Epithelial cell of esophagus (primary cell): ENCODE measurements around the gene LAGE3.

Experiments used
- DNase-seq: peaks from one replicate; pipeline ENCODE4 v3.0.0; 2010; ENCODE audit warnings: low read depth
- H3K4me3 ChIP-seq: 2 replicates; pipeline ENCODE4 v1.5.1; 2011; ENCODE audit warnings: mild to moderate bottlenecking, low read length, control low read depth
- TF ChIP-seq, protein P1 (sequence below): IDR thresholded peaks from 2 replicates; pipeline ENCODE4 v1.5.1; 2011; ENCODE audit warnings: low read depth, mild to moderate bottlenecking, low read length, control low read depth, inconsistent platforms; ENCODE audit not compliant: insufficient read depth; ENCODE audit errors: missing control alignments

LAGE3 gene

GRCh38 chrX:154478728-154479622, at the start of gene LAGE3:
TSS of gene LAGE3 (minus strand) at chrX:154479281. CDS start at chrX:154478915, 366 bp downstream.
- peak; percentile 88 for DNase-seq
- TF ChIP-seq, protein P1, sequence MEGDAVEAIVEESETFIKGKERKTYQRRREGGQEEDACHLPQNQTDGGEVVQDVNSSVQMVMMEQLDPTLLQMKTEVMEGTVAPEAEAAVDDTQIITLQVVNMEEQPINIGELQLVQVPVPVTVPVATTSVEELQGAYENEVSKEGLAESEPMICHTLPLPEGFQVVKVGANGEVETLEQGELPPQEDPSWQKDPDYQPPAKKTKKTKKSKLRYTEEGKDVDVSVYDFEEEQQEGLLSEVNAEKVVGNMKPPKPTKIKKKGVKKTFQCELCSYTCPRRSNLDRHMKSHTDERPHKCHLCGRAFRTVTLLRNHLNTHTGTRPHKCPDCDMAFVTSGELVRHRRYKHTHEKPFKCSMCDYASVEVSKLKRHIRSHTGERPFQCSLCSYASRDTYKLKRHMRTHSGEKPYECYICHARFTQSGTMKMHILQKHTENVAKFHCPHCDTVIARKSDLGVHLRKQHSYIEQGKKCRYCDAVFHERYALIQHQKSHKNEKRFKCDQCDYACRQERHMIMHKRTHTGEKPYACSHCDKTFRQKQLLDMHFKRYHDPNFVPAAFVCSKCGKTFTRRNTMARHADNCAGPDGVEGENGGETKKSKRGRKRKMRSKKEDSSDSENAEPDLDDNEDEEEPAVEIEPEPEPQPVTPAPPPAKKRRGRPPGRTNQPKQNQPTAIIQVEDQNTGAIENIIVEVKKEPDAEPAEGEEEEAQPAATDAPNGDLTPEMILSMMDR: no peak
- peak within 1 kb of the TSS; percentile 45 for H3K4me3 ChIP-seq

GRCh38 chrX:154526901-154527675, 48.0 kb upstream of the LAGE3 start:
- peak; percentile 77 for DNase-seq
- TF ChIP-seq, protein P1: peak; percentile 56
- peak overlapping the region; percentile 23 for H3K4me3 ChIP-seq

GRCh38 chrX:154525606-154526490, 46.8 kb upstream of the LAGE3 start:
- TF ChIP-seq, protein P1: no peak
- no peak overlapping the region for H3K4me3 ChIP-seq
- DNase-seq: peak; percentile 62

DNA sequence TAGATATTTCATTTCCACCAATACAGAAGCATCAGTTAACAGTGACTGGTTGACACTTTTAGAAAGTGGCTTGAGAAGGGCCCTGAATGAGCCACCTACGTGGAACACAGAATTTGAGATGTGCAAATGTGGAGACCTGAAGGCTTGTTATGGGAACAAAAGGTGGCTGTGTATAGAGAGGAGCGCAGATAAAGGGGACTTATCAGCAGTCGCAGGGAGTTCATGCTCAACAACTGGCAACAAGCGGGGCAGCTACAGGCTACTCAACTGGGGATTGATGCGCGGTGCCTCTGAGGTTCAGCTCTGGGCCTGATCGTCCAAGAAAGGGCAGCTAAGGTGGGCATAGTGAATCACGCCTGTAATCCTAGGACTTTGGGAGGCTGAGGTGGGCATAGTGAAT, 40.3 kb upstream of the LAGE3 start:
- no peak for DNase-seq
- TF ChIP-seq, protein P1: no peak
- H3K4me3 ChIP-seq: no peak overlapping the region

DNA sequence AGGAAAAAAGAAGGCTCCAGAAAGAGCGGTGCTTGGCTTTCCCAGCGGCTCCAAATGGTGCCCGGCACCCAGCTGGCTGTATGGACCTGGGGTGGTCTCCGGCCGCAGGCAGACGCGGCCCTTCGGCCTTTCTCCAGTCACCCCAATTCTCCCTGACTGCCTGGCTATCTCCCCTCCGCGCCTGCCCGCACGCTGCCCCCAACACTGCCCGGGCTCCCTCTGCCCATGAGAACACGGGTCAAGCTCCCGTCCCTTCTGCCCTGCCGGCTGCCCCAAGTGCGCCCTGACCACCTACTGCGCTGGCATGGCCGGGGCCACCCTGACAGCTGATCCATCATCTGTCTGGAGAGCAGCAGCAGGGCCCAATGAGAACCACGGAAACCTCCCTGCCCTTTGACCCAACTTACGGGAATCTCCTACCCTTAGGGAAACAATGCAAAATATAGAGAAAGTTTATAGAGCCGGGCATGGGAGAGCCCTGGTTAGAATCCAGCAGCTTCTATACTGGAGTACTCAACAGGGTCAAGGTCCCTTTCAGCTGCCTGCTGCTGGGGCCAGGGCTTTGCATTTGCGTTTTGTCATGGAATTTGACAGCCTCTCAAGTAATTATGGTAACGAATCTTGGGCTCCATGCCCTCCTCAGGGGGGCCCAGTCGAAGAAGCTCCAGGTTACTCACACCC, 38.2 kb upstream of the LAGE3 start:
- DNase-seq: no peak
- TF ChIP-seq, protein P1: no peak
- no peak overlapping the region for H3K4me3 ChIP-seq

- H3K4me3 ChIP-seq: peak overlapping the region; percentile 34
- DNase-seq: no peak
- TF ChIP-seq, protein P1: no peak
Observed at GRCh38 chrX:154516656-154517100, 37.6 kb upstream of the LAGE3 start.
